HG02642 (cell line): Measurements from ENCODE around the gene VAMP8.
"Not testable (repeated sequence)": the region's sequence is repeated elsewhere in the genome, so short reads cannot be mapped to it uniquely, and the experiment has no call there.

Experiments used
- ATAC-seq: cut with Tn5 transposase; IDR thresholded peaks from one replicate; pipeline ENCODE4 v1.9.1; 2021; ENCODE audit warnings: mild to moderate bottlenecking; ENCODE audit not compliant: unreplicated experiment, poor library complexity

Gene VAMP8

DNA sequence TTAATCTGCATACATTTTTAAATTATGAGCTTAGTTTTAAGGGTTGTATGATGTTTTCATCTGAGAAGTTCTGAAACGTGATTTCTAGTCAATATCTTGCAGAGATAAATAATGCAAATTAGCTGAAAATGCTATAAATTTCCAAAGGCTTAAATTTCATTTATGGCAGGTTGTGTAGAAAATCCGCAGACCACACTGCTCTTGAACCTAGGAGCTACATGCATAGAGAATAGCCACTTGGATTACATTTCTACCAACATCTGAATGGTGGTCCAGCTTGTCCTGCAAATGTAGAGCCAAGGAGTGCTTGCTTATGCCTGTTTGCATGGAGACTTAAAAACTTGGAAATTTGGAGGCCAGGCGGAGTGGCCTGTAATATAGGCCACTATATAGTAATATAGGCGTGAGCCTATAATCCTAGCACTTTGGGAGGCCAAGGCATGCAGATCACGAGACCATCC lies 31.6 kb upstream of the VAMP8 start:
- ATAC-seq = no peak

DNA sequence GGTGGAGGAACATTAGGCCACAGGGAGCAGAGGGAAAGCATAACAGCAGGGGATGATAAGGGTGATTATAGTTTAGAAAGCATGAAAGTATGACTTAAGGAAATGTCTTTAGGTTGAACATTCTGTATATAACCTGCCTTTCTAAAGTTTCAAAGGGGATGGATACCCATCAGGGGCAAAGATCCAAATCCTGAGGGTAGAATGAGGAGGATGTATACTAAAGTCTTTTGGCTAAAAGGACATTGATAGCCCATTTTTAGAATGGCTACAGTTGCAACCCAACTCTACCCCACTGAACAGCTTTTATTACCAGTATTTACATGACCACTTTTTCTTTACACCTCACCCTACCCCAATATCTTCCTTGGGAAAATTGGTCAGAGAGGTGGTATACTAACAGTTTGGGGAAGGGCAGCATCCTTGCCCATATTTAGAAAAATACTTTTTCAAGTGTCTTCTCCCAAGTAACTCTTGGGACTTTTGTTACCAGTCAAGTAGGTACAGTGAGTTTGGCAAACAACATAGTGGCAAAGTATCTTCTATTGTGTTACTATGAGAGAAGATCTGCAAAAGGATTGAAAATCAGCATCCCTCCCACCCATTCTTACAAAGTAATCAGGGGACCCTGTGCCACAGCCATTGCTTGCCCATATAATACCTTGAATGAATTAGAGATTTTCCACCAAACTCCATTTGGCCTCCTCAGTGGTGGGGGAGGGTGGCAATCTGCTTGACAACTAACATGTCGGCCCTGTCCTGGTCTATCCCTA lies 30.1 kb upstream of the VAMP8 start:
- ATAC-seq = no peak

DNA sequence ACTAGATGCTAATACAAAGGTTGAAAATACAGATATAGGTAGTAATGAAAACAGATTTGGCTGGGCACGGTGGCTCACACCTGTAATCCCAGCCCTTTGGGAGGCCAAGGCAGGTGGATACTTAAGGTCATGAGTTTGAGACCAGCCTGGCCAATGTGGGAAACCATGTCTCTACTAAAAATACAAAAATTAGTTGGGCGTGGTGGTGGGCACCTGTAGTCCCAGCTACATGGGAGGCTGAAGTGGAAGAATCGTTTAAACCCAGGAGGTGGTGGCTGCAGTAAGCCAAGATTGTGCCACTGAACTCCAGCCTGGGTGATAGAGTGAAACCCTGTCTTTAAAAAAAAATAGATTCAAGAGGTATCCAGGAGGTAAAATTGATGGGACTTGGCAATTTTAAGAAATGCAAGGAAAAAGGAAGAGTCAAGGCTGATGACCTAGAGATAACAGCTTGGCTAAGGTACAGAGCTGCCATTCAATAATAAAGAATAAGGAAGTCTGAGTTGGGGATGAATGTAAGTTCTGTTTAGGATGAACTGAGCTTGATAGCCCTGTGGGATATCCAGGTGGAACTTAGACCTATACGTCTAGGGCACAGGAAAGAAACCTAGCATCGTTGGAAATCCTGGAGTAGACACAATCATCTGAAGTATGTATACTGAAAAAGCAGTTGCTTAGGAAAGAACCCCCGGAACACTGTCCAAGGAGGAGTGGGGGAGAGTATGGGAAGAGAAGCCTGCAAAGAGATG lies 29.4 kb upstream of the VAMP8 start:
- ATAC-seq = no peak

DNA sequence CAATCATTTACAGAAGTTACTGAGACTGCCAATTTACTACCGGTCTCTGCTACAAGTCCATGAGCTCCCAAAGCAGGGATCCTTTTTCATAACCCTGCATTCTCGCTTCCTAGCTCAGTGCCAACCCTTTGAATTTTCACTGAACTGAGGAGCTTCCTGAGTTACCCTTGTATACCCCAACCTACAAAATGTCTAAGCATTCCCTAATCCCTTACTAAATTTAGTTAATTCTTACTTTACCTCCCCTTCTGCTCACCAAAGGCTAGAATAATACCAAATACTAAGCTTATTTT lies 28.8 kb upstream of the VAMP8 start:
- no peak for ATAC-seq

DNA sequence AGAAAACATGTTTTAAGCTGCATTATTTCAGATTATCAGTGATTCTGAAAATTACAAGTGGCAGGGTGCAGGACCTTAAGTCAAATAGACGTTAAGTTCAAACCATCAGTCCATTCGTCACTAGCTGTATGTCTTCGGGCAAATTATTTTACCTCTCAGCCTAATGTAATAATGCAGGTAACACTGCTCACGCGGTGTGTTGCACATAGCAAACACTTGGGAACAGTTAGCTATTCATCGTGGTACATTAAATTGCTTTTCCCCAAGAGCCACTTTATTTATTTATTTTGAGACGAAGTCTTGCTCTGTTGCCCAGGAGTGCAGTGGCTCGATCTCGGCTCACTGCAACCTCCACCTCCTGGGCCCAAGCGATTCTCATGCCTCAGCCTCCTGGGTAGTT lies 28.3 kb upstream of the VAMP8 start:
- ATAC-seq = no peak

DNA sequence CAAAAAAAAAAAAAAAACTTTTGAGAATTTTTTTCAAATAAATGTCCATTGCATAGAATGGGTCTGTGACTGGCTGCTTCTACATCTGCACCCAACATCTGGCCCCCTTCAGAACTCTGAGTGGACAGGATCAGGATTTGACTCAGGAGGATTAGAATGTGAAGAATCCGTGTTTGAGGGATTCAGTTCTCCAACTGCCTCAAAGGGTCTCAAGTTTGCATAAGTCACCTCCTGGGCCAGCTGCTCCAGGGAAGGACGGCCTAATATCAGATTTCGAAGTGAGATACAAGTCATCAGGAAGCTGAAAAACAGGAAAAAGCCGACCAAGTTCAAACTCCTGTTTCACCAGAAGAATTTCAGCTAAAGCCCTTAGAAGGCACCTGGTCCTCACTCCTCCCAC lies 27.6 kb upstream of the VAMP8 start:
- ATAC-seq = no peak

DNA sequence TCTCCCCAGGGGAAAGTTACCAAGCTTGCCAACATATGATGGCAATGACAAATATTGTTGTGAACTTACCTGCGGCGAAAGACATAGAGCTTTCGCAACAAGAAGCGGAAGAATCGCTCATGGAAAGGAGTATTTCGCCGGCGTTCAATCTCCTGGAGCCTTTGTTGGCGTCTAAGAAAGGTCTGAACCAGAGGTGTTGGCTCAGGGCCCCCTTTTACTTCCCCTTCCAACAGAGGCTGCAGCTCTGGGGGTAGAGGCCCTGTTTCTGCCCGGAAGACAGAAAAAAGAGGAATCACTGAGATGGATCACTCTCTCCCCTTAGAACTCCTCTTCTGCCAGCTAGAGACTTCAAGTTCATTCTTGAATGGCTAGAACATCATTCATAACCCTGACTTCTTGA lies 26.9 kb upstream of the VAMP8 start:
- no peak for ATAC-seq

DNA sequence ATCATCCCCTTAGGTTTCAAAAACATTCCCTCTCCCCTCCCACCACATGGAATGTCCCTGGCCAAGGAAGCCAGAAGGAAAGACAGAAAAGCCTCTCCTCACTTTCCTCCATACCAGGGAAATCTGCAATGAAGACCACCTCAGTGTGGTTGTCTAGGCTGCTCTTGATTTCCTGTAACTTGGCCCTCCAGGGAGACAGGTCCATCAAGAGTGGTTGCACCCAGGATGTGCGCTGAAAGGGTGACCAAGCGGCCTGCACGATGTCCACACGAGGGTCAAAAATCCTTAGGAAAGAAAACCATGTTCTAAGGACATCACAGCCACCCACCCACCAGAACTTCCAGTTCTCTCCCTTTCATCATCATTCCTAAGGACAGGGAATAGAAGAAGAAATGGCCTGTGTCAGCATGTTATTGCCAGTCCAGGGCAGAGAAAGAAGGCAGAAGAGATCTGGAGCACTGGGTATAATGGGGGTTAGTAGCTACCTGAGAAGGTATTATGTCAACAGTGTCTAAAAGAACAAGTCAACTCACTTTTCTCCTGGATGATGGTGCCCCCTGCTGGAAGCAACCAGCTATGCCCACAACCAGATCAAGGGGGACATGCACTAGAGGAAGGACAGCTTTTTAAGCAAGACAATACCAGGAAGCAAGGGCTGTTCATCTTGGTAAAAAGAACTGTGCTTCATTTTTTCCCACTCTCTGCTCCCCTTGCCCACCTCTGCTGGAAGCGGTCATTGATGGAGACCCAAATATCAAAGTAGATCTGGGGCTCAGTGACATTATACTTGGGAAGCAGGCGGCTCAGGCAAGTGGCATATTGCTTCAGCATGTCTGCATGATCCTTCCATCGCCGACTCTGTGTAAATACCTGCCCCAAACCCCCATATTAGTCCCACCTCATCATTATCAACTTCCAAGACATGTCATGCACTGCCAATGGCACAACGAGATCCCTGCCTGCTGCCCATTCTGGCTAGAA lies 25.4 kb upstream of the VAMP8 start:
- ATAC-seq = peak; percentile 74

DNA sequence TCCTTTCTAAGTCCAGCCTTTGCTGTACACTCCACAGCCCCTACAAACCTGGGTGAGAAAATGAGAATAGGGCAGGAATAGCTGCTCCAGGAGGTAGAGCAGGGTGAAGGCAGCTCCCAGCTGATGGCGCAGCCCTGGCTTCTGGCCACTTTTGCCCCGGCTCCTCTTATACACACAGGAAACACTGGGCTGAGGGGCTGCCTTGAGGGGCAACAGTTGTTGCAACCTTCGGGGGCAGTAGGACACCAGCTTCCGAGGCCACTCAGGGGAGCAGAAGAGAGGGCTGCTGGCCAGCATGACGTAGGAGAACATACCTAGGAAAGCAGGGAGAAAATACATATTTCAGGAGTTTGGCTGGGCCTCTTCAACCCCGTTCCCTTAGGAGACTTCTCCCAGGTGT lies 24.2 kb upstream of the VAMP8 start:
- ATAC-seq = no peak

DNA sequence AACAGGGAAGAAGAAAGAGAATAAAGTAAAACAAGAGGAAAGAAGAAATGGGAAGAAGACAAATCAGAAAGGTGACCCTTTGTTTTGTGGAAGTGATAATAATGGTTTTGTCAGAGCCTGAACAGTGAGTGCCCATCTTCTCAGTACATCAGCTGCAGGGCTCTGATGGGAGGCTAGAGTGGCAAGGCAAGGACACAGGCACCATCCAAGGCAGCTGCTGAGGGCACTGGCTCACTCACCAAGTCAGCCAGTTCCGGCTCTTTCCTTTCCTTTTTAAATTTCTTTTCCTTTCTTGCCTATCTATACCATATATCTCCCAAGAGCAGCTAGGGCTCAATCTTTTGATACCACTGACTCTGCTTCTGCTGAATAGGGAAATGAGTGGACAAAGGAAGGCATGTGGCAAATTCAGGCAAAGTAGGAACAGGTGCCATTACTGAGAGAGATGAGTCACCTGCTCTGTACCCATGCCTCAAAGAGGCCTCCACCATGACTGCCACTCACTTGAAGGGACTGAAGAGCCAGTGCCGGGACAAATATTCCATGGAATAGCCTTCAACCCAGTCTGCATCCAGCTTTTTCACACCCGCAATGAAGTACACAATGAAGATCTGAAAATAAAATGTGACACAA lies 22.3 kb upstream of the VAMP8 start:
- ATAC-seq = no peak

DNA sequence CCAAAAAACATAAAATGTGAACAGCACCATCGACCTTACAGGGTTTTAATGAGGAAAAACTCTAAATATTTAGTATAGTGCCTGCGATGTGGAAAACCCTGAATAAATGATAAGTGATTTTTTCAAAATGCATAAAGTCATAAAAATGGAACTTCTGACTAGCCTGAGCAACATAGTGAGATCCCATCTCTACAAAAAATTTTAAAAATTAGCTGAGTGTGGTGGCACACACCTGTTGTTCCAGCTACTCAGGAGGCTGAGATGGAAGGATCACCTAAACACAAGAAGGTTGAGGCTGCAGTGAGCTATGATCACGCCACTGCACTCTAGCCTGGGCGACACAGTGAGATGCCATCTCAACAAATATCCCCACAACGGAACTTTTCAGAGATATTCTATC lies 20.3 kb upstream of the VAMP8 start:
- no peak for ATAC-seq

DNA sequence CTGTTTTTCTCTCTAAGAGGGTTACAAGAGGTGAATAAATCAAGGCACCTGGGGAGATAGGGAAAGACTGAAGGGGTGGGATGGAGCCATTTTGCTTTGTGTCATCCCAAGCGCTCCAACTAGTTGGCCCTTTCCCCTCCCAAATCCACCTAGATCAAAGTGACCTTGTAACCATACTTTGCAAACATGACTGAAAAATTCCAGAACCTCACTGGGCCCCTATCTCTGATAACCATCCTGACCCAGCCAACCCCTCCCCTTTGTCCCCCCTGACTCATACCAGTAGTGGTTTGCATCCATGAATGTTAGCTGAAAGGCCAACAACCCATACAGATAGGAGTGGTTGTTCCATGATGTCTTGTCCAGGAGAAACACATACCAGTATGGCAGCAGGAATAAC lies 19.2 kb upstream of the VAMP8 start:
- ATAC-seq = no peak

DNA sequence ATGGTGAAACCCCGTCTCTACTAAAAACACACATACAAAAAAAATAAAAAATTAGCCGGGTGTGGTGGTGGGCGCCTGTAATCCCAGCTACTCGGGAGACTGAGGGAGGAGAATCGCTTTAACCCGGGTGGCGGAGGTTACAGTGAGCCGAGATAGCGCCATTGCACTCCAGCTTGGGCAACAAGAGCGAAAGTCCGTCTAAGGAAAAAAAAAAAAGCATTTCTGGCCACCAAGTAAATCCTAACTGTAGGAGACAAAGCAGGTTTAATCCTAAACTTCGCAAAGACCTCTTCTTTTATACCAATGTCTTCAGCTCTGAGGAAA lies 17.0 kb upstream of the VAMP8 start:
- ATAC-seq = not testable (repeated sequence)

DNA sequence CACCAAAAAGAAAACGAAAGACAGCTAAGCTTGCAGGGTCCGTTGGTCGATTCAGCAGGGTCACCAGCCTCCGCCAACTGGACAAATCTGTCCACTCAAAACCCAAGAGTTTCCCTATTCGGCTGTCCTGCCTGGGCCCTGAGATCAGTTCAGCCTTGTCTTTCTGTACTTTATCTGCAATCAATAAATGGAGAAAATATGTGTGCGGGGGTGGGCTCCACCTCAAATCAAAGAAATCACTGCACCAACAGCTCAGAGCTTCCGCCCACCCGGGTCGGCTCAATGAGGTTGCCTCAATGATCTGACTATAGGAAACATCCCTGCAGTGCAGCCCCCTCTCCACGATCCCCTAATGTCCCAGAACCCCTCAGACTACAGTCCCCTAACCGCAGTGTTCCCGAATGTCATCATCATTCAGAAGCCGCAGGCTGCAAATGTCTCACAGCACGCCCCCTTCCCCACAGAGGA lies 16.5 kb upstream of the VAMP8 start:
- ATAC-seq = peak; percentile 29

DNA sequence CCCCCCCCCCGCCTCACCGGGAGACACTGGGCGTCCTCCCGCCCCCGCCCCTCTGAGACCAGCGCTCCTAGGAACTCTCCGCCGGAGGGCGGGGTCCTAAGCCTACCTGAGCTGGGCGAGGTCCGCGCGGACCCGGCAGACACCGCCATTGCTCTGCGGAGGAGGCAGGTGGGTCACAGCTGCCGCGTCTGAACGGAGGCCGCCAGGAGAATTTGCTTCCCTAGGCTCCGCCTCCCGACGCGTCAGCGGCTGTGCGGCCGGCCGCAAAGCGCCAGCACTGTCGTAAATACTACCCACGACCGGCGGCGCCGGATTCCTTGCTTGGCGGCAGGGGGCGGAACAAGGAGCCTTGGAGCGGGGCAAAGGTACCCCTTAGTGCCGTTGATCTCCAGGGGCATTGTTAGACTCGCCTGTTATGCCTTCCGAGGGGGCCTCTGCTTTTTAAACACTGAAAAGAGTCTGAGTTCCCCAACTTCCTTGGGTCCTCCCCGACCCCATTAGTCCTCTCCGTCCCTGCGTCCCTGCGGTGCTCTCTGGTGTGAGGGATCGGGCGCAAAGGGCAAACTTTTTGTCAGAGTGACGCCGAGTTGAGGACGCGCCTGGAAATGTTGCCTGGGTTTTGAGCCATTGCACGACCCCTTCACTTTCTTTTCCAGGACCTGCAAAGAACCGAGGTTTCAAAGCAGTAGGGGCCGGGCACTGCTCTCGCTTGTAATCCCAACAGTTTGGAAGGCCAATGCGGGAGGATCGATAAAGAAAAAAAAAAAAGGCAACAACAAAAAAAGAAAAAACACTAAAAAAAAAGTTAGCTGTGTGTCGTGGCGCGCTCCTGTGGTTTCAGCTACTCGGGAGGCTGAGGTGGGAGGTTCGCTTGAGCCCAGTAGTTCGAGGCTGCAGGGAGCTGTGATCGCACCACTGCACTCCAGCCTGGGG lies 15.8 kb upstream of the VAMP8 start, which contains the start of gene GGCX:
GGCX (minus strand) TSS at position 214 of the 933 bp plus-strand sequence; CDS start at position 149, 65 bp downstream.
- ATAC-seq = peak; percentile 91

DNA sequence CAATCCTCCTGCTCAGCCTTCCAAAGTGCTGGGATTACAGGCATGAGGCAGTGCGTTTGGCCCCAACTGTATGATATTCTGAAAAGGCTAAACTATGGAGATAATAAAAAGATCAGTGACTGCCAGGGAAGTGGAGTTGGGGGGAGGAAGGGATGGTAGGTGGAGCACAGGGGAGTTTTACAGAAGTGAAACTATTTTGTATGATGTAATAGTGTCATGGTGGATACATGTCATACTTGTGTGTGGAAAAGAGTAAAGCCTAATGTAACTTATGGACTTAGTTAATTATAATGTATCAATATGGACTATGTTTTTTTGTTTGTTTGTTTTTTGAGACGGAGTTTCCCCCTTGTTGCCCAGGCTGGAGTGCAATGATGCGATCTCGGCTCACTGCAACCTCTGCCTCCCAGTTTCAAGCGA lies 13.2 kb upstream of the VAMP8 start:
- no peak for ATAC-seq

DNA sequence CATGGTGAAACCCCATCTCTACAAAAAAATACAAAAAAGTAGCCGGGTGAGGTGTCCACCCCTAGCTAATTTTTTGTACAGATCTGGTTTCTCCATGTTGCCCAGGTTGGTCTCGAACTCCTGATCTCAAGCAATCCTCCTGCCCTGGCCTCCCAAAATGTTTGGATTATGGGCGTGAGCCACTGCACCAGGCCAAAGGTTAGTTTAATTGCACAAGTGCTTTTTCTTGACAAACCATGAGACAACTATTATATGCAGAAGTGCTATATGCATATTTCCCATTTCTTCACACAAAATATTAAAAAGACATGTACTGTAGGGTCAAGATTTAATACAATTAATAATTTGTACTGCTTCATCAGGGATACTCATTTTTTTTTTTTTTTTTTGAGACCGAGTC lies 11.1 kb upstream of the VAMP8 start:
- no peak for ATAC-seq

DNA sequence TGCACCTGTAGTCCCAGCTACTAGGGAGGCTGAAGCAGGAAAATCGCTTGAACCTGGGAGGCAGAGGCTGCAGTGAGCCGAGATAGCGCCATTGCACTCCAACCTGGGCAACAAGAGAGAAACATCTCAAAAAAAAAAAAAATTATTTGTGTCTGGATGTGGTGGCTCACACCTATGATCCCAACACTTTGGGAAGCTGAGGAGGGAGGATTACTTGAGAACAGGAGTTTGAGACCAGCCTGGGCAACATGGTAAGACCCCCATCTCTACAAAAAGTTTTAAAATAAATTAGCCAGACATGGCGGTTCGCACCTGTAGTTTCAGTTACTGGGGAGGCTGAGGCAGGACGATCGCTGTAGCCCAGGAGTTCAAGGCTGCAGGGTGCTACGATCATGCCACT lies 1.6 kb upstream of the VAMP8 start:
- no peak for ATAC-seq

DNA sequence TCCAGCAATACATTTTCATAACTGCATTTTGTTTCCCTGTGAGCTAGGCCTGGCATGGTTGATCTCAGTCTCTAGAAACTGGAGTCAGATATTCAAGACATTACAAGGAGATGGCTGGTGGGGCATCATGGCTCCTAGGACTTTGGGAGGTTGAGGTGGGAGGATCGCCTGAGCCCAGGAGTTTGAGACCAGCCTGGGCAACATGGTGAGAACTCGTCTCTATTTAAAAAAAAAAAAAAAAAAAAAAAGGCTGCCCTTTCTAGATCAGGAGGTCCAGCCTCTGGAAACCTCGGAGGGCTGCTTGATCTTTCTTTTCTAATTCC lies 362 bp upstream of the VAMP8 start:
- no peak for ATAC-seq
